Fibroblast of skin of left biceps (primary cell): ENCODE measurements around the gene CNTN4.

Experiments used
- DNase-seq, 2 experiments: peaks; one replicate each; pipeline ENCODE4 v3.0.0-alpha.2; 2013; ENCODE audit warnings: low read depth in 2 of 2

Gene CNTN4

DNA sequence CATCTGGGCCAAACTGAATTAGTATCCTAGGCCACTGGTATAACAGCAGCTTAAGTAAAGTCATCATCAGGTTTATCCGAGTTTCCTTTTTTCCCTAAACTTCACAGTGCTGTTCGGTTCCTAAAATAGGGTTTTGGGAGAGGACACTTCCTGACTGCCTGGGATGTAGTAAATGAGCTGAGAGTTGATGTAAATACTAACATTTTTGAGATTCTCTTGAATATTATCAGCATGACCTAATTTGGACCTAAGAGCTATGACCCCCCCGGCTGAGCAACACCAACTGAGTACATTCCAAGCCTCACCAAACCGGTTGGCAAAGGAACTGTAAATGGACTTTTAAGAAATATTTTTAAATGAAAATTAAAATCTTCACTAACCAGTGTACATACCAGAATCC, 932.7 kb downstream of the CNTN4 start:
- no peak for DNase-seq

DNA sequence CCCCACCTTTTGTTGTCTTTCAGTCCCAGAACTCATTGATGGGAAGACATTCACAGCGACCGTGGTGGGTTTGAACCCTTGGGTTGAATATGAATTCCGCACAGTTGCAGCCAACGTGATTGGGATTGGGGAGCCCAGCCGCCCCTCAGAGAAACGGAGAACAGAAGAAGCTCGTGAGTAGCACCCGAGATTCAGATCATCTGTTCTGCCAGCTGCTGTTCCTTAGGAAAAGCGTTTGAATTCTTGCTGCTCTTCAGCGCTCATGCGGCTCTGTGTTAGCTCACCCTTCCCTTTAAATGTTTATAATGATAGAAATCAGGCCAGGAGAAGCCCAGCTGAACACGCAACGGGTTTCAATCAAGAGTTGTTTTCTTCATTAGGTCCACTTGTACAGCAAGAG, 938.5 kb downstream of the CNTN4 start:
- no peak for DNase-seq

GRCh38 chr3:3038201-3038991, 939.7 kb downstream of the CNTN4 start:
- no peak for DNase-seq

- no peak for DNase-seq
Observed at GRCh38 chr3:3053974-3054373, 955.3 kb downstream of the CNTN4 start.

DNA sequence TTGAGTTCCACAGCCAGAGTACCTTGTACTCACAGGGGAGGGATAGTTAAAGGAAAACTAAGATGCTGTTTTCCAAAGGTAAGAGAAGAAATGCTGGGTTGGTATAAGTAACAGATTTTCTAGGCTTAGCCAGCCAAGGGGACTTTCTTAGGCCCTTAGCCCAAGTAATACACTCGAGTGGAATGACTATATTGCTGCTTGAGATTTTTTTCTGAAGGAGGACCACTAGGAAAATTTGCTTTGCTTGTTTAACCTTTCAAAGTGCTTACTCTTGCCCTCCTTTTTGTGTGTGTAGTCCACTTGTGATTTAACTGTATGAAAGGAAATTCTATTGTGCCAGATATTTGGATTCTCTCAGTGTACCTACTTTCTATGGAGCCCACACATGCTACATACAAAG, 961.0 kb downstream of the CNTN4 start:
- no peak for DNase-seq

GRCh38 chr3:3064297-3064696, 965.6 kb downstream of the CNTN4 start:
- no peak for DNase-seq

- DNase-seq: peak; percentile 18 to 26
Observed at GRCh38 chr3:3065876-3066275, 967.2 kb downstream of the CNTN4 start.

DNA sequence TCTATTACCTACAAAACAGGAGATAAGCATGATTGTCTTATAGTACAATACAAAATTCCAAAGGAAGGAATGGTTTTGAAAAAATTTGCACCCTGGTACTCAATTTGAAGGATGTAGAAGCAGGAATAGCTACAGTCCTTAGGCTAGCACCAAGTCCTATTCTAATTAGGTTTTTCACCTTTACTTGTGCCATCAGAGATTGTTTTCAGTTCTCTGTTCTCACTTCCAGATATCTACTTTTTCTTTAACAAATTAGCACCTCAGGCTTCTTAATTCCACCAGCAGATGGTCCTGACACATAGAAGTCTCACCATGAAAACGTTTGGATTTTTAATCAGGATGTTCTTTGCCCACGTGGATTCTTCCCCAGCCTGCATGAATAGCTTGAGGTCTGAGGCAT, 967.7 kb downstream of the CNTN4 start:
- no peak for DNase-seq

GRCh38 chr3:3066910-3067309, 968.2 kb downstream of the CNTN4 start:
- DNase-seq: no peak

GRCh38 chr3:3068358-3068881, 969.8 kb downstream of the CNTN4 start:
- DNase-seq: no peak

GRCh38 chr3:3069723-3070122, 971.1 kb downstream of the CNTN4 start:
- DNase-seq: no peak

GRCh38 chr3:3071136-3071535, 972.5 kb downstream of the CNTN4 start:
- DNase-seq: no peak

GRCh38 chr3:3074551-3075257, 976.0 kb downstream of the CNTN4 start:
- DNase-seq: no peak

GRCh38 chr3:3080309-3080708, 981.6 kb downstream of the CNTN4 start:
- no peak for DNase-seq

GRCh38 chr3:3081381-3082233, 982.9 kb downstream of the CNTN4 start:
- no peak for DNase-seq

DNA sequence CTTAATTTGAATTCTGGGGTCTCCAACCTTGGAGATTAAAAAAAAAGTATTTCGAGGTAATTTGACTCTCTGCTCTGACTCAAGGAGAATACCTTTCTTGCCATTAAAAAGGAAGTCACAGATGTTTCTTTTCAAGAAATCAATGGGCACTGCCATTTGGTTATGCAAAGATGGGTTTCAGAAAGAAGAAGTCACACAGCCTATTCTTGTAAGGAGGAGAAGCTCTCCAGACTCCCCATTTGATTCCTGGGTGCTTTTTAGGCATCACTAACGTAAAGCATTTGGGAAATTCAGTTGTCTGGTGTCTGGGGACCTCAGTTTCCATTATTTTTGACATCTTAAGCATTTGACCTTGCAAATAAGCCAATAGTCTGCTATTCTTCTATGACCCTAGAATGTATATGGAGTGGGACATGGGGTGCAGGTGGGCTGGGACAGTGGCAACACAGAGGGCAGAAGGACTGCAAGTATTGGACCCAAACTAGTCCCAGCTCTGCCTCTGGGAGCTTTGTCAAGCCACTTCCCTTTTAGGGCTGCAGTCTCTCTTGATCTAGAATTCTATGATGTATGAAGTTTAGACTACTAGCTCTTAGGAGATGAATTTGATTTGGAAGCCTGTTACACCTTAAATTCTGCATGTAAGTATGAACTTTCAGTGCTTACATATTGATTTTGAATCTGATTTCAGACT, 983.7 kb downstream of the CNTN4 start:
- no peak for DNase-seq

DNA sequence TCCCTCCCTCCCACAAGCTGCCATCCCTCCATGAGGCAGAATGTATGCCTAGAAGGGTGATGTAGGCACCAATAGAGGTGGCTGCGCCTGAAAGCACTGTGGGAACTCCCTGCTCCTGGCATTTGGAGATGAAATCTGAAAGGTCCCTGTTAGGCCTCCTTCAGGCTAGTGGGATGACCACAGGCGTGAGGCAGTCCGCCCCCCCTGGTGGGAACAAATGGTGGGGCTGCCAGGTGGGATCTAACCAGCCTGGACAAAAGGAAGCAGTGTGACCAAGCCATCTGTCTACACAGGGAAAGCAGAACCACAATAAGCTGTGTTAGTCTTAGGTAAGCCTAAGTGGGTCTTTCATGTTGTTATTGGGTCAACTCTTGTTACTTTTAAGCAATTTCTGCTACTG, 986.2 kb downstream of the CNTN4 start:
- DNase-seq: no peak

- no peak for DNase-seq
Observed at GRCh38 chr3:3085782-3086181, 987.1 kb downstream of the CNTN4 start.

- no peak for DNase-seq
Observed at GRCh38 chr3:3086239-3086638, 987.6 kb downstream of the CNTN4 start.

- no peak for DNase-seq
Observed at GRCh38 chr3:3087279-3087678, 988.6 kb downstream of the CNTN4 start.

GRCh38 chr3:3087716-3088465, 989.2 kb downstream of the CNTN4 start:
- no peak for DNase-seq
